ENCODE measurements around the gene IRF9.

The IRF9 gene

GRCh38 chr14:24150993-24151392, 10.1 kb upstream of the IRF9 start:
- no peaks in the 10 kb centered on the region for H3K27me3 ChIP-seq
- H3K4me1 ChIP-seq, result peaks cover 9 to 21% (median 16%) of the 10 kb centered on the region in 4 donors
- no peak overlapping the region for H3K27ac ChIP-seq
- no peaks in the 10 kb centered on the region for H3K9me3 ChIP-seq
- H3K4me3 ChIP-seq, result no peak overlapping the region
- intact Hi-C loops (cut with DNase I; ENCODE audit: low total_unique reads), result loop anchor here (5.0 kb wide), 1 partner anchor 94 kb away; no protein-coding TSS in a partner anchor
- H3K36me3 ChIP-seq, result peaks cover 51 to 74% (median 67%) of the 10 kb centered on the region in 3 donors
- no peak for DNase-seq
- no peak for TF ChIP-seq CTCF (IDR thresholded peaks at IDR 0.05)

DNA sequence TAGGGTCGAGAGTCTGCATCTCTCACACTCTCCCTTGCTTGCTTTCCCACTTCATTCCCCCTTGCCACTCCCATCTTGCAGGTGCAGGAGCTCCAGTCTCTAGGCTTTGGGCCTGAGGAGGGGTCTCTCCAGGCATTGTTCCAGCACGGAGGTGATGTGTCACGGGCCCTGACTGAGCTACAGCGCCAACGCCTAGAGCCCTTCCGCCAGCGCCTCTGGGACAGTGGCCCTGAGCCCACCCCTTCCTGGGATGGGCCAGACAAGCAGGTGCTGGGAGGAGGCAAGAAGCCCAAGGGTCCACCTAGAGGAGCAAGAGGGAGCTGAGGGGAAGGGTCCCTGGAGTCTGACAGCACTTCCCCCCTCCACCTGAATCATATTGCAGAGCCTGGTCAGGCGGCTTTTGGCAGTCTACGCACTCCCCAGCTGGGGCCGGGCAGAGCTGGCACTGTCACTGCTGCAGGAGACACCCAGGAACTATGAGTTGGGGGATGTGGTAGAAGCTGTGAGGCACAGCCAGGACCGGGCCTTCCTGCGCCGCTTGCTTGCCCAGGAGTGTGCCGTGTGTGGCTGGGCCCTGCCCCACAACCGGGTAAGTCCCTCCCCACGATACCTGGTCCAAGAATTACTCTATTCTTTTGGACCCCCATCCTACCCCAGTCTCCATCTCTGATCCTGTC, 9.5 kb upstream of the IRF9 start:
- H3K4me1 ChIP-seq, result peaks cover 7 to 18% (median 15%) of the 10 kb centered on the region in 4 donors
- H3K9me3 ChIP-seq, result no peaks in the 10 kb centered on the region
- no peak overlapping the region for H3K27ac ChIP-seq
- H3K27me3 ChIP-seq, result no peaks in the 10 kb centered on the region
- no peak overlapping the region for H3K4me3 ChIP-seq
- H3K36me3 ChIP-seq, result peaks cover 57 to 79% (median 72%) of the 10 kb centered on the region in 3 donors
- intact Hi-C loops (cut with DNase I; ENCODE audit: low total_unique reads), result loop anchor here (5.0 kb wide), 1 partner anchor 94 kb away; no protein-coding TSS in a partner anchor
- no peak for TF ChIP-seq CTCF (IDR thresholded peaks at IDR 0.05)
- no peak for DNase-seq

GRCh38 chr14:24155100-24155499, 6.0 kb upstream of the IRF9 start:
- Histone ChIP-seq H3K4me3 (no peak overlapping the region), H3K27ac (no peak overlapping the region), H3K36me3 (peaks cover 68 to 98% (median 78%) of the 10 kb centered on the region in 3 donors), H3K9me3 (no peaks in the 10 kb centered on the region), H3K27me3 (no peaks in the 10 kb centered on the region), H3K4me1 (no peaks in the 10 kb centered on the region)
- DNase-seq, result no peak
- TF ChIP-seq CTCF (IDR thresholded peaks at IDR 0.05), result no peak
- intact Hi-C loops (cut with DNase I; ENCODE audit: low total_unique reads), result no loop called here

DNA sequence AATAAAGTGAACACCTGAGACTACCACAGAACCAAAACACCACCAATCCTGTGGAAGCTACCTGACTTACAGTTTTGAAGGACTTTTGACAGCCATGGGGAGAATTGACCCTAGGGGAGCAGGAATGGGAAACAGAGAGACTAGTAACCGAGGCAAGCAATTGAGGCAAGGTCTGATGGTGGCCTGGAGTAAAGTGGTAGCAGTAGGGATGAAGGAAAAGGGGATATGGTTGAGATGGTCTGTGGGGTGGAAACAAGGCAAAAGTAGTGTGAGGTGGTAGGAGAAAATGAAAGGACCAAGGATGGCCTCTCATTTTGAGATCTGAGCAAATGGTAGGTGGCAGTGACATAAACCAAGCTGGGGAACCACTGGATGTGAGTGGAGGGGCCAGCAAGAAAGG, 4.2 kb upstream of the IRF9 start:
- H3K9me3 ChIP-seq, result no peaks in the 10 kb centered on the region
- intact Hi-C loops (cut with DNase I; ENCODE audit: low total_unique reads), result no loop called here
- H3K27ac ChIP-seq, result no peak overlapping the region
- H3K4me3 ChIP-seq, result no peak overlapping the region
- peaks cover 0 to 11% (median 7%) of the 10 kb centered on the region in 4 donors for H3K4me1 ChIP-seq
- H3K36me3 ChIP-seq, result peaks cover 52 to 88% (median 60%) of the 10 kb centered on the region in 3 donors
- H3K27me3 ChIP-seq, result no peaks in the 10 kb centered on the region
- TF ChIP-seq CTCF (IDR thresholded peaks at IDR 0.05), result no peak
- no peak for DNase-seq

GRCh38 chr14:24157331-24157730, 3.7 kb upstream of the IRF9 start:
- H3K9me3 ChIP-seq, result no peaks in the 10 kb centered on the region
- peaks cover 47 to 83% (median 55%) of the 10 kb centered on the region in 3 donors for H3K36me3 ChIP-seq
- H3K27ac ChIP-seq, result no peak overlapping the region
- H3K4me1 ChIP-seq, result peaks cover 0 to 16% (median 12%) of the 10 kb centered on the region in 4 donors
- intact Hi-C loops (cut with DNase I; ENCODE audit: low total_unique reads), result no loop called here
- DNase-seq, result no peak
- no peaks in the 10 kb centered on the region for H3K27me3 ChIP-seq
- no peak overlapping the region for H3K4me3 ChIP-seq
- TF ChIP-seq CTCF (IDR thresholded peaks at IDR 0.05), result no peak

Data from tibial artery (tissue), 4 donors.